22Rv1 (cell line): ENCODE results near the gene TBCEL.

ENCODE experiments used
- H3K27ac ChIP-seq: fragments of 450-650 bp; 2 replicates; pipeline ENCODE4 v1.5.1; 2017
- ZFX ChIP-seq: fragments of 450-650 bp; IDR thresholded peaks from 2 replicates; pipeline ENCODE4 v1.6.1; 2017; ENCODE audit warnings: antibody characterized with exemption, borderline replicate concordance
- TF ChIP-seq, protein P1 (sequence below): fragments of 450-650 bp; IDR thresholded peaks from 2 replicates; pipeline ENCODE4 v1.5.1; 2017; ENCODE audit warnings: mild to moderate bottlenecking

Gene TBCEL

DNA sequence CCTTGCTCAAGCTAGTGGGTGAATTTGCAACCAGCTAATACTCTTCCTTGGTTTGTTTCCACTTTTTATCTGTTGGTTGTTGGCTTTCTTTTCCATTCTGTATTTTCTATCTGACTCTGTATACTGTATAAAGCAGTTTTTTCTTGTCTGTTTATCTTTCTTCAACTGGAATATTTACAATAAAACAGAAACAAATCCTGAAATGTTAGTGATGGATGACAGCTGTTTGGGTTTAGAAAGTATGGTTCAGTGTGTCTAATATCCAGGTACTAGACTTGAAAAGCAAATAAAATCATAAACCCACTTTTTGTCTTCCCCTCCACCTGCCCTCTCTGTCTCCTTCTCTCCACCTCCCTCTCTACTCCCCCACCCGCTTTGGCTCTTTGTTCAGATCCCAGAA, 35.3 kb upstream of the TBCEL start:
- no peak overlapping the region for H3K27ac ChIP-seq
- TF ChIP-seq, protein P1, sequence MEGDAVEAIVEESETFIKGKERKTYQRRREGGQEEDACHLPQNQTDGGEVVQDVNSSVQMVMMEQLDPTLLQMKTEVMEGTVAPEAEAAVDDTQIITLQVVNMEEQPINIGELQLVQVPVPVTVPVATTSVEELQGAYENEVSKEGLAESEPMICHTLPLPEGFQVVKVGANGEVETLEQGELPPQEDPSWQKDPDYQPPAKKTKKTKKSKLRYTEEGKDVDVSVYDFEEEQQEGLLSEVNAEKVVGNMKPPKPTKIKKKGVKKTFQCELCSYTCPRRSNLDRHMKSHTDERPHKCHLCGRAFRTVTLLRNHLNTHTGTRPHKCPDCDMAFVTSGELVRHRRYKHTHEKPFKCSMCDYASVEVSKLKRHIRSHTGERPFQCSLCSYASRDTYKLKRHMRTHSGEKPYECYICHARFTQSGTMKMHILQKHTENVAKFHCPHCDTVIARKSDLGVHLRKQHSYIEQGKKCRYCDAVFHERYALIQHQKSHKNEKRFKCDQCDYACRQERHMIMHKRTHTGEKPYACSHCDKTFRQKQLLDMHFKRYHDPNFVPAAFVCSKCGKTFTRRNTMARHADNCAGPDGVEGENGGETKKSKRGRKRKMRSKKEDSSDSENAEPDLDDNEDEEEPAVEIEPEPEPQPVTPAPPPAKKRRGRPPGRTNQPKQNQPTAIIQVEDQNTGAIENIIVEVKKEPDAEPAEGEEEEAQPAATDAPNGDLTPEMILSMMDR: no peak
- TF ChIP-seq ZFX: no peak

DNA sequence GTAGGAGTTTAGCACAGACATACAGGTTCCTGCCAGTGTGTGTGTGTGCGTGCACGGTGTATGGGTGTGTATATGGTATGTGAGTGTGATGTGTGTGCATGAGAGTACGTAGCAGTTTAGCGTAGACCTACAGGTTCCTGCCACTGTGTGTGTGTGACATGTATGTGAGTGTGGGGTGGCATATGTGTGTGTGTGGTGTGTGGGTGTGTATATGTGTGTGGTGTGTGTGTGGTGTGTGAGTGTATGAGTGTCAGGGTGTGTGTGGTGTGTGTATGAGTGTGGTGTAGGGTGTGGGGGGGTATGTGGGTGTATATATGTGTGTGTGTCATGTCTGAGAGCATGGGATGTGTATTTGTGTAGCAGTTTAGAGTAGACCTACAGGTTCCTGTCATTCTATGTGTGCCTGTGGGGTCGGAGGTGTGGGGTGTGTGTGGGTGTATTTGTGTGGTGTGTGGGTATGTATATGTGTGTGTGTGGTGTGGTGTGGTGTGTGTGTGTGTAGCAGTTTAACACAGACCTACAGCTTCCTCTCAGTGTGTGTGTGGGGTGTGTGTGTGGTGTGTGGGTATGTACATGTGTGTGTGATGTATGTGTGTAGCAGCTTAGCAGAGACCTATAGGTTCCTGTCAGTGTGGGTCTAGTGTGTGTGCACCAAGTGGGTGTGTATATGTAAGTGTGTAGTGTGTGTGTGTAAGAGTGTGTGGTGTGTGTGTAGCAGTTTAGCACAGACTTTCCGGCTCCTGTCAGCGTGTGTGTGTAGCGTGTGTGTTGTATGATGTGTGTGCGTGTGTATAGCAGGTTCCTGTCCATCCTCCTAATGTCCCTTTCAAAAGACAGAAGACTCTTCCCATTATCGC, 31.8 kb upstream of the TBCEL start:
- H3K27ac ChIP-seq: no peak overlapping the region
- TF ChIP-seq, protein P1: no peak
- TF ChIP-seq ZFX: no peak

DNA sequence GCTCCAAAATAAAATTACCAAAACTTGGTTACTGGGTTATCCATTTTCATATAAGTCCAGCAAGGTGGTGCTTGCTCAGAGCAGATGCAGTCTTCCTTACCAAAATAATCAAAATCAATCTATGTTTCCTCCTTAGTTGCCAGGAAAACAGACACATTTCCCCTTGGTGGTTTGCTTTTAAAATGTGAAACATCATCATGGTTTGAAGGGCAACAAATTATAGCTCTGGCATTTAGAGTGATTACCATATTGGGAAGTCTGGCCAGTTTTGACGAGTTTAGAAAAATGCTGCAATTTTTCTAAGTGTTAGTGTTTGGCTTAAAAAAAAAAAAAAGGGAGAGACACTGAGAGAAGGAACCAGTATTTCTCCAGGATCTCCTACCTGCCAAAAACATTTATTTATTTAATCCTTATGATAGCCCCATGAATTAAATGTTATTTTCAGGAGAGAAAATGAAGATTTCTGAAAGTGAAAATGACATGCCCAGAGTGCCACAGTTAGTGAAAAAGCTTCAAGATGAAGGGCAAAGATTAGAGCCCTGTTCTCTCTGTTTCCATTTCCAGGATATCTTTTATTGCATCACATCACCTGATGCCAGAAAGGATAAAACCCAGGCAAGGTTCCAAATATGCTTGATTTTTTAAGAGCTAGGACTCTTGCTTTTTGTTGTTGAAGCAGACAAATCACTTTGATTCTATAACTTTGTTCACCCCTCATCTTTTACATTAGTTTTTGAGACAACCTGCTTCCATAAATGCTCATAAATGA, 29.6 kb upstream of the TBCEL start:
- TF ChIP-seq ZFX: no peak
- TF ChIP-seq, protein P1: no peak
- no peak overlapping the region for H3K27ac ChIP-seq

DNA sequence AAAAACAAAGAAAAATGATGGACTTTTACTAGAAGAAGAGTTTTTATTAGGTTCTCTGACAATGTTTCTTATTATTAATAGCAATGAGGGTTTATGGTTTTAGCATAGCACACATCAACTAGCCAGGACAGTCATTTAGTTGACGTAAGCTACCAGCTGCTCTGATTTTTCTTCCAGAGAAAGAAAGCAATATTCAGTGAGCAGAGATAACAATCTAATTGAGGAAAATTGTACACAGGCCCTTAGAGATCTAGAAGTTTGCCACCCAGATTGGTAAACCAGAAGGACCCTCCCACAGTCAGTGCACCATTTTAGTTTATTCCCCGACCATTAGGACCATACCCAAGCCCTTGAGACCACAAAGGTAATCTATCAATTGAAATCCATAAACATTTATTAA, 28.7 kb upstream of the TBCEL start:
- H3K27ac ChIP-seq: no peak overlapping the region
- TF ChIP-seq, protein P1: no peak
- TF ChIP-seq ZFX: no peak

DNA sequence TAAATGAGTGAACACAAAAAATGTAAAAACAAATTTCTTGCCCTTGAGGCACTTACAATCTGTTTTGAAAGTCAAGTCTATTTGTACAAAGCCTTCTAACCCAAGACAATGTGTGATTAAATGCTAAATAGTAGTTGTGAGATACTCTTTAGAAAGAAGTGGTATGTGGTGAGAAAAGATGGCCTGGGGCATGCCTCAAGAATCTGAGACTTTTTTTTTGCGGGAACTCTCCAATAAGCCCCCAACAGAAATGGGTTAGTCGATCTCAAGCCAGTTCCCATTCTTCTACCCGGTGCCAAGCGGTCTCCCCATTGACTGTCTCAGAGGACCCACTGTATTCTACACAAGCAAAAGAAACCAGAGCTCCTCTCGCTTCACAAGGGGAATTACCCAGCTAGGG, 26.9 kb upstream of the TBCEL start:
- no peak for TF ChIP-seq ZFX
- TF ChIP-seq, protein P1: no peak

DNA sequence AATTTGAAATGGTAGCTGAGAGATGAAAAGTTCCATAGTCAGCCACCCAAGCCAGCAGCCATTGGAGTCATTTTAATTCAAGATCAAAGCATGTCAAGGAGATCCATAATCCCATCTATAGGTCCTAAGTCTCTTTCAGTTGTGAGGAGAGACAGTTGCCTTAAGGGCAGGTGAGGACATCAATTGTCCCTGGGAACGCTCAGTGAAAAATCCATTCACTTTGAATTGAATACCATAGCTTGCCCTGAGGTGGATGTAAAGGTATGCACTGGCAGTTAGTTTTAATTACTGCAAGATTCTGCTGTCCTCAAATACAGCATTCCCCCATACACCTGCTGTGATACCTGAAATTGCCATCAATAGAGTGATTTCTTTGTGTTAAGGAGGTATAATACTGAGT, 25.3 kb upstream of the TBCEL start:
- no peak for TF ChIP-seq ZFX
- TF ChIP-seq, protein P1: no peak
- no peak overlapping the region for H3K27ac ChIP-seq

More for the DNA sequence above, 26.9 kb upstream of the TBCEL start:
- H3K27ac ChIP-seq: no peak overlapping the region
